HG02852 (cell line): Measurements from ENCODE around the gene SLCO2A1.

ENCODE experiments used
- ATAC-seq: cut with Tn5 transposase; IDR thresholded peaks from one replicate; pipeline ENCODE4 v1.9.1; 2021; ENCODE audit warnings: mild to moderate bottlenecking, moderate library complexity; ENCODE audit not compliant: unreplicated experiment

The SLCO2A1 gene

GRCh38 chr3:133956353-133956752 lies 73.4 kb downstream of the SLCO2A1 start:
- ATAC-seq, result no peak

GRCh38 chr3:133955892-133956291 lies 73.8 kb downstream of the SLCO2A1 start:
- ATAC-seq, result no peak

DNA sequence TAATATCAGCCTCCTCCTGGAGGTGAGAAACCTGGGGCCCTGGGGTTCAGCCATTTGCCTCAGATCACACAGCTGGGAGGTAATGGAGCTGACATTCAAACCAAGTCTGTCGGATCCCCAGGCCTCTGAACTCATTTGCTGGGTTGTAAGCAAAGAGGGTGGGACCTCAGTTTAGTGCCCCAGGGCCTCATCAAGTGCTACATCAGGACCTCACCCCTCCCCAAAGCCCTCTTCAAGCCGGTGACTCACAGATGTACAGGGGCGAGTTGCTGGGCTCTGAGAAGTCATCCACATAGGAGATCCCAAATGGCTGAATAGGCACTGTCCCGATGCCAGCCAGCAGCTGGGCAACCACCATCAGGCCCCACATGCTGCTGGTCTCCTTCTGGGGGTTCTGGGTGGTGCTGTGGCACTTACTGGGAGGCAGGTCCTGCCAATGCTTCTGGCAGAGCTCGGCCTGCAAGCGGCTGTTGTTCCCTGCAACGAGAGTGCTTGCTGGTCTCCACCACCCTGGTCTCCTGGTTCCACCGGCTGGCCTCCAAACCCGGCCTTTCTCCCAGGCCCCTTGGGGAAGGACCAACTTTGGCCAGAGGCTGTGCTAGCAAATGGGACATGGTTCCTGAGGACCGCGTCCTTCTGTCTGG lies 74.9 kb downstream of the SLCO2A1 start:
- no peak for ATAC-seq

DNA sequence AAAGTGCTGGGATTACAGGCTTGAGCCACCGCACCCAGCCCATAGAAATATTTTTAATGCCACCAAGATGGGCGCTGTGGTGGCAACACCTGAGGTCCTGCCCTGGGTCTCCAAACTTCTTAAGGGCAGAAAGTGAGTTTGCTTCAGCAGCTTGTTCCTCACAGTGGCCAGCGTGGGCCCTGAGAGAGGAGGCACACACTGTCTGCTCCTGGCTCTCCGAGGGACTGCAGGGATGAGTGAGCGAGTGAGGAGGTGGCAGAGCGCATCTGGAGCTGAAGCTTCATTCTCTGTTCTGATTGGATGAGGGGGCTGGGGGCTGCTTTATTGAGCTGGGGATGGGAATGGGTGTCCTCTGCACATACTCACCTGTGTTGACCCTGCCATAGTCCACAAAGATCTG lies 76.4 kb downstream of the SLCO2A1 start:
- ATAC-seq, result no peak

GRCh38 chr3:133949438-133949837 lies 80.3 kb downstream of the SLCO2A1 start:
- no peak for ATAC-seq

DNA sequence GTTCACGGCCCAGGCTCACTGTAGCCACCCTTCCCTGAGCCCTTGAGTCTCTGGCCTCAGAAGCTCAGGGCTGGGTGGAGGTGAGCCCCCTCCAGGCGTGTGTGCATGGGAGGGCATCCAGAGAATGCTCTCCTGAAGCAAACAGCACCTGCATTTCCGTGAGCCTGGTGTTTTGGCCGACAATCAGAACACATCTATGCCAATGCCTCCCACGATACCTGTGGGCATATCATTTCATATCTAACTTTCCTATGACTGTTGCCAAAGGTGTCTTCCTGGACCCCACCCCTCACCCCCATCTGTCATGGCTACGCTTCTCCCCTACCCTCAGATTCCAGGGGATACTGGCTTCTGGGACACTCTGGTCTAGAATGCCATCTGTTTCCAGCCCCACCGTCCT lies 80.7 kb downstream of the SLCO2A1 start:
- no peak for ATAC-seq

GRCh38 chr3:133948131-133948810 lies 81.5 kb downstream of the SLCO2A1 start:
- no peak for ATAC-seq

- no peak for ATAC-seq
Observed at GRCh38 chr3:133945381-133946095, 84.2 kb downstream of the SLCO2A1 start.

DNA sequence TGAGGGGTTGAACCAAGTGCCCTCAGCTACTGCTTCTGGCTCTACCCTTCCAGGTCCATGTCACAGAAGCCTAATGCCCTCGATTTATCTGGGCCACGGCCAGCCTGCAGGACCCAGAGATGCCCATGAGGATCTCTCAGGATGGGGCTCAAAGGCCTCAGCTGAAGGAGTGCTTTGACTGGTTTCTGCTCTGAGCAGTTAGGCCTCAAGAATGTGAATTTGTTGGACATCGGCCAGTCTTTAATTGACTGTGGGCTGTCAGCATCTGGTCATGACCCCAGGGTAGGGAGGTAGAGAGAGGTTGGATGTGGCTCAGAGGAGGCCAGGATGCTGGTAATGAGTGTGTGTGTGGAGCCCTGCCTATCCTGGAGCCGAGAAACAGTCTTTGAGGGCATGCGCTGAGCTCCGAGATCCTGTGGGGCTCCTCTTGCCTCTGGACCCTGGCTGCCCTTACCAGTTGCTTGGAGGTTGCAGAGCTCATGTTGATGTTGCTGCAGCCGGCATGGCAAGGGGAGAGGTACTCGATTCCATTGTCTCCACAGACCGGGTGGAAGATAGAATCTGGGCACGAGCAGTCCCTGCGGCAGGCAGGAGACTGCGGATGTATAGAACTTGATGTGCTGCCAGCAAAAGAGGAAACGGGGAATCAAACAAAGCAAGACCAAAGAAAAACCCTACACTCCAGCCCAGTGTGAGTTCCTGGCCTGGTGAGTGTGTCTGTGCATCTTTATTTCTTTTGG lies 84.9 kb downstream of the SLCO2A1 start:
- ATAC-seq, result no peak

- ATAC-seq, result no peak
Observed at GRCh38 chr3:133944181-133944580, 85.5 kb downstream of the SLCO2A1 start.

DNA sequence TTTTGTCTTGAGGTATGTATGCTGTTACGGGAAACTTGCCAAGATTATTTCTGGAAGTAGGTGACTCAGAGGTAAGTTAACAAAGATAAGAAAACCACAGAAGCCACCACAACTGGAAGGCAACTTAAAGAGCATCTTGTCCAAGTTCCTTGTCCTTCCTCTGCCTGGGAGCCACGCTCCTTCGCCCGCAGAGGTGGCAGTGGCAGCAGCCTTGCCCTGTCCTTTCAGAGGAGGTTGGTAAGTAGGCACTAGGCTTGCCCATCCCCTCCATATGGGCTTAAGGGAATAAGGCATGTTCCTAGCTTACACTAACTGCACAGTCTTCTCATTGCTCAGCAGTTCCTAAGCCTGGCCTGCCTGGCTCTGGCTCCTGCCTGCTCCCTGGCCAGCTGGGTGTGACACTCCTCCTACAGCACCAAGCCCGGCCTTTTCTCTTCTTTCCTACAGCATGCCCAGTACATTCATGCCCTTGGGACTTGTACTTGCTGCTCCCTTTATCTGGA lies 86.0 kb downstream of the SLCO2A1 start:
- no peak for ATAC-seq

GRCh38 chr3:133943031-133943535 lies 86.6 kb downstream of the SLCO2A1 start:
- ATAC-seq, result no peak

DNA sequence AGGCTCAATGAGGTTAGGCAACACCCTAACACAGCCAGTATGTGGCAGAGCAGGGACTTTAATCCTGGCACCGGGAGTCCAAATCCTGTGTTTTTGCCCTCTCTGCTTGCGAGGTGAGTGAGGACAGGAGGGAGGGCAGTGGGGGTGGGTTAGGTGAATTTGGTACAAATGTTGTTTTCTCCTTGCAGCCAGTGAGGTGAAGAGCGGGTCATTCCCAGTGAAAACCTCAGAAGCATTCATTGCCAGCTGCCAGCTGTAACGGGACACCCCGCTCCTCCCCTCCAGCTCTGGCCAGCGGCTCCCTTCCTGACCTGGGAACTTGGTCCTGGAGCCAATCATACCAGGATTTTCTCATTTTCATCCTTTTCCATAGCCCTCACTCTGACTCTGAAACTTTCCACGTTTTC lies 88.3 kb downstream of the SLCO2A1 start:
- ATAC-seq, result no peak

GRCh38 chr3:133940536-133940935 lies 89.2 kb downstream of the SLCO2A1 start:
- ATAC-seq, result no peak

GRCh38 chr3:133939463-133939835 lies 90.3 kb downstream of the SLCO2A1 start:
- no peak for ATAC-seq

DNA sequence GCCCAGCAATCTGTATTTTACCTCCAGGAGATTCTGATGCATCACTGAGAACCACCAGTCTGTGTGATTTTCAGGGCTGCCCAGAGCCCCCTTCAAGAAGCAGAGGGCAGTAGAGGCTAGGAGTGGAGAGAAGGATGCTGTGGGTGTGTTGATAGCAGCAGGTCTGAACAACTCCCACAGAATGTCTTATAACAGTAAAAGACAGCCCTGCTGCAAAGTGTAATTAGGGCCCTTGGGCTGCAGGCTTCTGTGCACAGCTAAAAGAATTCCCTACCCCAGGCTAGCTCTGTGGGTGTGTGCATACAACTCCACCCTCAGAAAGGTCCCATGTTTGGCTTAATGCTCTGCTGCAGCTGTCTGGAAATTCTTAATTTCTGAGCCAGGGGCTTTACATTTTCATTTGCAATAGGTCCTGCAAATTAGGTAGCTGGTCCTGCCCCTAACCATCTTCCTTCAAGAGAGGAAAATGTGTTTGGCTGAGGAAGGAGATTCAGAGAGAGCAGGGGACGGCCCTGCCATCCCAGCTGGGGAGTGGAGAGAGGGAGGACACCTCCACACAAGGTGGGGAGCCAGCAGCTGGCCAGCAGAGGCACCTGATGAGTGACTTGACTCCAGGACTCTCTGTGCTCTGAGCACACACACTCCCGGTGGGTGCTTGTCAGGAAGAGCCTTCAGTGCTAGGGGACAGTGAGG lies 90.8 kb downstream of the SLCO2A1 start:
- ATAC-seq, result no peak

DNA sequence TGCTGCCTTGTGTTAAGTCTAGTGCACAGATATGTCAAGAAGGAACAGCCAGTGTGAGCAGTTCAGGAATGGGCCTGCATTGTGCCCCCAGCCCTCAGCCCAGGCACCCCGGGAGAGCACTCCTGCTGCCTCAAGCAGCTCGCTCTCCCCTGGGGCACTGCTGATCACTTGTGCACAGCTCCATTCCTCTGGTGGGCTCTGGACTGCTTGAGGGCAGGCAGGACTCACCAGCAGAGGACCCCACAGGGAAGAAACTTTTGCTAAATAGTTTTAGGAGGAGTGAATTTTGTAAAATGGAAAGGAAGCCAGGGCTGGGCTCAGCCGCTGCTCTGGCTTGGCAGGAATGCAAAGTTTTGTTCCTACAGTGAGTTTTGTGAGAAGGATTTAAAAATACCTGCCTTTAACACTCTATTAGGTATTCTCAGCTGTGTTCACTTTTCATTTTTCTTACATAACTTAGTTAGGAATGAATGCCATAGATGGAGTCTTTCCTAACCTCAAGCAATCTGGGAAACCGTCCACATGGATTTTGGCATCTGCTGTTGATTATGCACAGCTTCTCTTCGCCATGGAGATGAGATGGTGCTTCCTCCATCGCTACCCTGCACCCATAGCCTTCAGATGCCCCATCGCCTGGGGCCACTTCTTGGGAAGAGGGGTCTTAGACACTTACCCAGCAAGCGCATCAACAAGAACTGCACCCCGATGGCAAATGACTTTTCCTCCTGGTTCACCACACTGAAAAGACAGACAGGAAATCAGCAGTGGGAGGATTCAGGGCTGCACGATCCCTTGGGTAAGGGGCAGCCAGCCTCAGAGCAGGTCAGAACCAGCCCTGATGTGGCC lies 91.7 kb downstream of the SLCO2A1 start:
- ATAC-seq, result no peak

DNA sequence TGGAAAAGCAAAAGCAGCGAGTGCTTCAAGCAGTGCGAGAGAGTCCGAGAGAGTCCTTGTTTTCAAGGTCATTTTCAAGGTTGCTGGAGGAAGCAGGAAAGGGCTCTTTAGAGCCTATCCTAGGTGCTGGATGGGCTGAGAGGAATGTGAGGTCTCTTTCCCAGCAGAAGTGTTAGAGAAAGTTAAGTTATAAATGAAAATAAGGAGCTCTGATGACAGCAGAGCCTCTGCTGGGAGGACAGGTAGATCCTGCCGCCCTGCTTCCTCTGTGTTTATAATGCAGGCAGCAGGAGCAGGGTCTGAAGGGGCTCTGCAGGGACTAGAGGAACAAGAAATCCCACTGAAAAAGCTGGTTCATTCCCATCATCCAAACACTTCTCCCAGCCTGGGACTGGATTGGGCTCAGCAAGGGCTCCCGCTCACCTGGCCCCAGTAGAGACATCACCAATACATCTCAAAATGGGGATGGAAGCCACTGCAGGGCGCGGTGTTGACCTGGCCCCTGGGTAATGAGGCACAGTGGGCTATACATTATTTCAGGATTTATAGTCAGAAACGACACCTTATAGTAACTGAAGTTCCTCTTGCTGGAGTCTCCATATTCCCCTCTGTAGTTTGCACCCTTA lies 92.6 kb downstream of the SLCO2A1 start:
- ATAC-seq, result no peak
